Muscle layer of colon (tissue), 2 donors: ENCODE measurements around the gene SPIRE1.

Source experiments
- H3K27ac ChIP-seq: one replicate; pipeline ENCODE4 v1.7.0; 2013; ENCODE audit warnings: low read depth, mild to moderate bottlenecking, low read length, moderate library complexity
- H3K27me3 ChIP-seq, 2 donors: one replicate each; pipeline ENCODE4 v1.7.0; 2013; ENCODE audit warnings: low read length in 2 of 2, mild to moderate bottlenecking in 2 of 2; ENCODE audit not compliant: insufficient read depth in 2 of 2, control insufficient read depth in 1 of 2
- H3K36me3 ChIP-seq: one replicate; pipeline ENCODE4 v1.7.0; 2013; ENCODE audit warnings: mild to moderate bottlenecking, low read length; ENCODE audit not compliant: insufficient read depth
- H3K4me1 ChIP-seq: one replicate; pipeline ENCODE4 v1.7.0; 2013; ENCODE audit warnings: mild to moderate bottlenecking, low read length; ENCODE audit not compliant: insufficient read depth
- H3K4me3 ChIP-seq, 2 donors: one replicate each; pipeline ENCODE4 v1.7.0; 2013; ENCODE audit warnings: low read length in 2 of 2, low read depth in 1 of 2, mild to moderate bottlenecking in 1 of 2, moderate library complexity in 1 of 2
- H3K9ac ChIP-seq: one replicate; pipeline ENCODE4 v1.7.0; 2013; ENCODE audit warnings: low read length
- H3K9me3 ChIP-seq: one replicate; pipeline ENCODE4 v1.7.0; 2013; ENCODE audit warnings: mild to moderate bottlenecking, low read length
- donor health status: abdominal sarcoma.
- donor health status: Adenocarcinoma of cecum.

SPIRE1 gene

GRCh38 chr18:12435867-12436266 is 222.0 kb downstream of the SPIRE1 start:
- Histone ChIP-seq H3K9me3 (no peaks in the 10 kb centered on the region), H3K27me3 (no peaks in the 10 kb centered on the region), H3K36me3 (no peaks in the 10 kb centered on the region), H3K4me1 (no peaks in the 10 kb centered on the region), H3K4me3 (no peak overlapping the region), H3K9ac (no peak overlapping the region), H3K27ac (no peak overlapping the region)

GRCh38 chr18:12434541-12434929 is 223.4 kb downstream of the SPIRE1 start:
- H3K27ac ChIP-seq: no peak overlapping the region
- H3K9ac ChIP-seq: no peak overlapping the region
- H3K27me3 ChIP-seq: no peaks in the 10 kb centered on the region
- H3K4me1 ChIP-seq: no peaks in the 10 kb centered on the region
- H3K9me3 ChIP-seq: no peaks in the 10 kb centered on the region
- peaks cover 1% of the 10 kb centered on the region for H3K36me3 ChIP-seq
- H3K4me3 ChIP-seq: no peak overlapping the region

- Histone ChIP-seq H3K4me1 (no peaks in the 10 kb centered on the region), H3K36me3 (peaks cover 7% of the 10 kb centered on the region), H3K9me3 (no peaks in the 10 kb centered on the region), H3K9ac (no peak overlapping the region), H3K4me3 (no peak overlapping the region), H3K27ac (no peak overlapping the region), H3K27me3 (no peaks in the 10 kb centered on the region)
Measured at GRCh38 chr18:12433829-12434540, 223.9 kb downstream of the SPIRE1 start.

GRCh38 chr18:12432881-12433280 is 225.0 kb downstream of the SPIRE1 start:
- Histone ChIP-seq H3K4me3 (no peak overlapping the region), H3K4me1 (no peaks in the 10 kb centered on the region), H3K27me3 (no peaks in the 10 kb centered on the region), H3K36me3 (peaks cover 12% of the 10 kb centered on the region), H3K9me3 (no peaks in the 10 kb centered on the region), H3K9ac (no peak overlapping the region), H3K27ac (no peak overlapping the region)

- H3K27me3 ChIP-seq: no peaks in the 10 kb centered on the region
- peak overlapping the region; percentile 34 for H3K27ac ChIP-seq
- no peak overlapping the region for H3K4me3 ChIP-seq
- H3K4me1 ChIP-seq: no peaks in the 10 kb centered on the region
- H3K9ac ChIP-seq: no peak overlapping the region
- H3K36me3 ChIP-seq: peaks cover 14% of the 10 kb centered on the region
- H3K9me3 ChIP-seq: no peaks in the 10 kb centered on the region
Measured at GRCh38 chr18:12432196-12432595, 225.7 kb downstream of the SPIRE1 start.

- H3K36me3 ChIP-seq: peaks cover 14% of the 10 kb centered on the region
- H3K4me1 ChIP-seq: no peaks in the 10 kb centered on the region
- H3K4me3 ChIP-seq: no peak overlapping the region
- peak overlapping the region; percentile 34 for H3K27ac ChIP-seq
- no peak overlapping the region for H3K9ac ChIP-seq
- no peaks in the 10 kb centered on the region for H3K27me3 ChIP-seq
- no peaks in the 10 kb centered on the region for H3K9me3 ChIP-seq
Measured at GRCh38 chr18:12431561-12431960, 226.3 kb downstream of the SPIRE1 start.

- H3K4me1 ChIP-seq: no peaks in the 10 kb centered on the region
- H3K36me3 ChIP-seq: peaks cover 14% of the 10 kb centered on the region
- H3K9ac ChIP-seq: no peak overlapping the region
Measured at GRCh38 chr18:12430137-12430990, 227.5 kb downstream of the SPIRE1 start.

GRCh38 chr18:12429556-12429955 is 228.4 kb downstream of the SPIRE1 start:
- no peak overlapping the region for H3K4me3 ChIP-seq
- H3K36me3 ChIP-seq: peaks cover 14% of the 10 kb centered on the region
- no peaks in the 10 kb centered on the region for H3K9me3 ChIP-seq
- no peak overlapping the region for H3K27ac ChIP-seq
- no peaks in the 10 kb centered on the region for H3K4me1 ChIP-seq
- no peaks in the 10 kb centered on the region for H3K27me3 ChIP-seq
- no peak overlapping the region for H3K9ac ChIP-seq

More at GRCh38 chr18:12430137-12430990, 227.5 kb downstream of the SPIRE1 start:
- H3K27me3 ChIP-seq: no peaks in the 10 kb centered on the region
- H3K27ac ChIP-seq: no peak overlapping the region
- no peak overlapping the region for H3K4me3 ChIP-seq
- no peaks in the 10 kb centered on the region for H3K9me3 ChIP-seq

- Histone ChIP-seq H3K27ac (no peak overlapping the region), H3K4me1 (no peaks in the 10 kb centered on the region), H3K36me3 (peaks cover 14% of the 10 kb centered on the region), H3K27me3 (no peaks in the 10 kb centered on the region), H3K9me3 (no peaks in the 10 kb centered on the region), H3K4me3 (no peak overlapping the region), H3K9ac (no peak overlapping the region)
Measured at GRCh38 chr18:12428923-12429322, 229.0 kb downstream of the SPIRE1 start.

GRCh38 chr18:12426924-12427323 is 231.0 kb downstream of the SPIRE1 start:
- no peak overlapping the region for H3K9ac ChIP-seq
- no peaks in the 10 kb centered on the region for H3K9me3 ChIP-seq
- no peaks in the 10 kb centered on the region for H3K4me1 ChIP-seq
- peaks cover 14% of the 10 kb centered on the region for H3K36me3 ChIP-seq
- no peaks in the 10 kb centered on the region for H3K27me3 ChIP-seq
- H3K27ac ChIP-seq: no peak overlapping the region
- no peak overlapping the region for H3K4me3 ChIP-seq

GRCh38 chr18:12424252-12424651 is 233.7 kb downstream of the SPIRE1 start:
- no peaks in the 10 kb centered on the region for H3K27me3 ChIP-seq
- no peak overlapping the region for H3K9ac ChIP-seq
- H3K36me3 ChIP-seq: peaks cover 10% of the 10 kb centered on the region
- H3K9me3 ChIP-seq: no peaks in the 10 kb centered on the region
- no peak overlapping the region for H3K27ac ChIP-seq
- H3K4me3 ChIP-seq: no peak overlapping the region
- H3K4me1 ChIP-seq: peaks cover 6% of the 10 kb centered on the region
